GM19397 (cell line): ENCODE measurements around the gene HSPA1B.
"Not testable (repeated sequence)": the region's sequence is repeated elsewhere in the genome, so short reads cannot be mapped to it uniquely, and the experiment has no call there.

Experiments used
- ATAC-seq: cut with Tn5 transposase; IDR thresholded peaks from one replicate; pipeline ENCODE4 v1.9.1; 2021; ENCODE audit warnings: mild to moderate bottlenecking, moderate library complexity; ENCODE audit not compliant: unreplicated experiment

The HSPA1B gene

DNA sequence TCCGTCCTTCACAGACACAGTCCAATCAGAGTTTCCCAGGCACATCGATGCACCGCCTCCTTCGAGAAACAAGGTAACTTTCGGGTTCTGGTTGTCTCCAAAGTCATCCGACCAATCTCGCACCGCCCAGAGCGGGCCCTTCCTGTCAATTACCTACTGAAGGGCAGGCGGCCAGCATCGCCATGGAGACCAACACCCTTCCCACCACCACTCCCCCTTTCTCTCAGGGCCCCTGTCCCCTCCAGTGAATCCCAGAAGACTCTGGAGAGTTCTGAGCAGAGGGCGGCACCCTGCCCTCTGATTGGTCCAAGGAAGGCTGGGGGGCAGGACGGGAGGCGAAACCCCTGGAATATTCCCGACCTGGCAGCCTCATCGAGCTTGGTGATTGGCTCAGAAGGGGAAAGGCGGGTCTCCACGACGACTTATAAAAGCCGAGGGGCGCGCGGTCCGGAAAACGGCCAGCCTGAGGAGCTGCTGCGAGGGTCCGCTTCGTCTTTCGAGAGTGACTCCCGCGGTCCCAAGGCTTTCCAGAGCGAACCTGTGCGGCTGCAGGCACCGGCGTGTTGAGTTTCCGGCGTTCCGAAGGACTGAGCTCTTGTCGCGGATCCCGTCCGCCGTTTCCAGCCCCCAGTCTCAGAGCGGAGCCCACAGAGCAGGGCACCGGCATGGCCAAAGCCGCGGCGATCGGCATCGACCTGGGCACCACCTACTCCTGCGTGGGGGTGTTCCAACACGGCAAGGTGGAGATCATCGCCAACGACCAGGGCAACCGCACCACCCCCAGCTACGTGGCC lies at the start of gene HSPA1B:
Gene HSPA1B, plus strand, starts transcription at position 453 of the 794 bp plus-strand sequence. Its CDS starts 213 bp downstream, at position 666.
- peak; percentile 76 for ATAC-seq

DNA sequence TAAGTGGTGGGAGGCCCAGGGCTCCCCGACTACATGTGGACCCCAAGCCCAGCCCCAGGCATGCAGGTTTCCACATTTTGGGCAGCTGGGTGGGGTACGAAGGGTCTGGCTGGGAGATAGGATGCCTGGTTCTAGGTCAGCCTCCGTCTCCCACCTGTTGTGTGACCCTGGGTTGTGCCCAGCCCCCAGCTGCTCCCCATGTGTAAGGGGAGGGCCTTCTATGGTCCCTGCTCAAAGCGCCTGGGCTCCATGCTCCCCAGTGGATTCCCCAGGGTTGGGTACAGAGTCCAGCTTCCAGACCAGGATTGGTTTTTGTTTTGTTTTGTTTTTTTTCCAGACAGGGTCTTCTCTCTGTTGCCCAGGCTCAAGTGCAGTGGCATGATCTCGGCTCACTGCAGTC lies 49.3 kb upstream of the HSPA1B start:
- ATAC-seq = no peak

DNA sequence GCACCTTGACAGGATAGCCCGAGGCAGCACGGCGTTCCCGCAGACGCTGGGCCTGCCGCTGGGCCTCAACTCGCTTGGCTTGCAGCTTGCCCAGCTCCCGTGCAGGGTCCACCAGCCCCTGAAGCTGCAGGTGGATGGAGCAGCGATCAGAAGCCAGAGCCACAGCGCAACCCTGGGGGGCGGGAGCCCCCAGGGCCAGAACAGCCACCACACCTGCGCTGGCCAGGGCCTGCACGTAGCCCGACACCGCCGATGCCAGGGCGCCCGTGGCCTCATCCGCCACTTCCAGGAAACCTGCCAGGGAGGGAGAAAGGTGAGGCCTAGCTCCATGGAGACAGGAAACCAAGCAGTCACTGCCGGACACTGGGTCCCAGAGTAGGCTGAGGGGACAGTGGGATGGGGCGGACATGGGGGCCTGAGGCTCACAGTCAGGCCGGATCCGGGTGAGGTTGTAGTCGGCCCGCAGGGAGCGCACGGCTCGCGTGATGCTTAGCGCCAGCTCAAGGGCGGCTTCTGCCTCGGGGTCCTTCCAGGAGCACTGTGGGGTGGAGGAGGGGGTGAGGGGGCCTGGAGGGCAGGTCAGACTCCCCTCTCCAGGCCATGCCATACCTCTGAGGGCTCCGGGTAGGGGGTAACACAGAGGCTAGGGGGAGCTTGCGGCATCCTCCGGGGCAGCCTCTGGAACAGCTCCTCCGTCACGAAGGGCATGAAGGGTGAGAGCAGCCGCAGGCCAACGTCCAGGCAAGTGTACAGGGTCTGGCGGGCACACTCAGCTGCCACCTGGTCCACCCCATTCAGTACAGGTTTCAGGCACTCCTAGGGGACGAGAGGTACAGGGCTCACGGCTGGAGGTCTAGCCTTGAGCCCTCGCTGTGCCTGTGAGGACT lies 48.3 kb upstream of the HSPA1B start:
- ATAC-seq = no peak

DNA sequence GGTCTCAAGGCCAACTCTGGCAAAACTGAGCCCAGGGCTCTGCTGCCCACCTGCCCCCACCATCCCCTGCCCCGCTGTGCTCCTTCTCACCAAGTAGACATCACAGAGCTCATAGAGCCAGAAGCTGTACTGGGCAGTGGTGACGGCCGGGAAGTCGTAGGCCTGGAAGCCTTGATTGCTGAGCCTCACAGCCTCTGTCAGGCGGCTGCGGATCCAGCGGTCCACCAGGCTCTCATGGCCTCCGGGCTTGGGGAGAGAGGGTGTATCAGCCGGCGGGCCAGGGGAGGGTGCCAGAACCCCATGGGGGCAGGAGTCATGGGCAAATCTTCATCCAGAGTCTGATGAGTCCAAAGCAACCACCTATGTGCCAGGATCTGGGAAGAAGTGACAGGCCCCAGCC lies 47.6 kb upstream of the HSPA1B start:
- ATAC-seq = no peak

DNA sequence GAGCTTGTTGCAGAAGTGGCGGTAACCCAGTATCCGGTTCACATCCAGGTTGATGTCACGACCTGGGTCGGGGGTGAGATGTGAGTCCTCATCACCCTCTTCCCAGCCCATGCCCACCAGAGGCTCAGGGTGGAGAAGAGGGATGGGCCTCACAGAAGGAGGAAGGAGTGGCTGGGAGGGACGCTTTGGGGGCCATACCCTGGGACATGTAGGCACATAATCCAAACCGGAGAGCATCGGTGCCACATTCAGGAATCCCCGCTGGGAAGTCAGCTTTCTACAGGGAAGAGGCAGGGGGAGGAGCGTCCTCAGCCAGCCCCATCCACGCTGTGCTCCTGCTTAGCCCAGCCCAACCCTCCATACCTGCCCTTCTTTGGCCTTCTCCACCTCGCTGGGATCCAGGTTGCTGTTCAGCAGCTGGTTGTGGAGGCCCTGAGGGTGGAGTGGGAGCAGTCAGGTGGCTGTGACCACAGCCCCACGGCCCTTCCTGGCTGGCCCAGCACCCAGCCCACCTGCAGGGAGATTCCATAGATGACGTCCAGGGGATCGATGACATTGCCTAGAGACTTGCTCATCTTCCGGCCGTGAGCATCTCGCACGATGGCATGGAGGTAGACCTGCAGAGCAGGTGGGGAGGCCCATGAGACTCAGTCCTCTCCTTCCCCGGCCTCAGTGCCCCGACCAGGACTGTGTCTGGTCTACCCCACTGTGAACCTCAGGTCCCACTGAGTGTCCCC lies 46.9 kb upstream of the HSPA1B start:
- no peak for ATAC-seq

DNA sequence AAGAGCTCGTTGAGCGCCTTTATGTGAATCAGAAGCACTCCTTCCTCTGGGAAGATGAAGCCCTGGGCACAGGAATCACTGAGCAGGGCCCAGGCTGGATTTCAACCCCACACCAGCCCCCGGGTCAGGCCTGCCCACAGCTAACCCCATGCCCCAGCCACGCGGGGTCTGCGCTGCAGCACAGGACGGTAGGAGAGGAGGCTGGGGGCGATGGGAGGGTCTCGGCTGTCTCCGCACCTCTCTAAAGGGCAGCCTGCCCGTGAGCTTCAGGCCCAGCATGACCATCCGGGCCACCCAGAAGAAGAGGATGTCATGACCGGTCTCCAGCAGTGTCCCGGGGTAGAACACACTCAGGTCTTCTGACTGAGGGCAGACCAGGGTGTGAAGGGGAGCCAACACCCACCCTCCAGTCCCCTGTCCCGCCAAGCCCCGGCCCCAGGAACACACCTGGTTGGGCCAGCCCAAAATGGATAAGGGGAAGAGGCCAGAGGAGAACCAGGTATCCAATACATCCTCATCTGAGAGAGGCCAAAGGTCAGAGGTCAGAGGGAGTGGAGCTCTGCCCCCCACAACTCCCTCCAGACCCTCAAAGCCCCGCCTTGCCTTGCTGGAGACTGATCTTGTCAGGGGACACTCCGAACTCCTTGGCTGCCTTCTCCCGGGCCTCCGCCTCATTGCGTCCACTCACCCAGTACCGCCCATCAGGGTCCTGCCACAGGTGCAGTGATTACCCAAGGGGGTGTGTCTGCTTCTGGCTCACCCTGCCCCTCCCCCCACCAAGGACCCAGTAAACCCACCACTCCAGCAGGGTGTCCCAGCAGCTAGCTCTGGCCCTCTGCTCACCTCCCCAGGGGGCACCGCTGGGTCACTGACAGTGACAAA lies 46.1 kb upstream of the HSPA1B start:
- ATAC-seq = no peak

DNA sequence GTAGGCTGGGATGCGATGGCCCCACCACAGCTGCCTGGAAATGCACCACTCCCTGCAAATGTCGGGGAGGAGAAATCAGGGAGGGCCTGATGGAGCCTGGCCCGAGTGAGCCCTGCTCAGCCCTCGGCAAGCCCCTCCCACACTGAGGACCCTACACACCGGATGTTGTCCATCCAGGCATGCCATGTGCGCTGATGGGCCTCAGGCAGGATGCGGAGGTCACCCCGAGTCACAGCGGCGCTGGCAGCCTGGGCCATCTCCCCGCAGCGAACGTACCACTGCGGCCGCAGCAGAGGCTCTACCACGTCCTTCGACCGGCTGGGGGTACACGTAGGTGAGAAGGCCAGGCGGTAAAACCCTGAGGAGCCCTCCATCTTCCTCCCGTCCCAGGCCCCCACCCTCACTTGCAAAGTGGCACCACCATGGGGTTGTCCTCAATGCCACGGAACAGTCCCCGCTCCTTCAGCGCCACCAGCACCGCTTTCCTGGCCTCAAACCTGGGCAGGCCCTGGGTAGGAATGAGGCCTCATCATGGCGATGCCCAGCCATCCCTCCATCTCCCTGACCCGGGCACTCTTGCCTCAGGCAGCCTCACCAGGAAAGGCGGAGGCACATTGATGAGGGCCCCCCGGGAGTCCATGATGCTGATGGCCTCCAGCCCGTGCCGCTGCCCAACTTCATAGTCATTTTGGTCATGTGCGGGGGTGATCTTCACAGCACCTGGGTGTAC lies 45.2 kb upstream of the HSPA1B start:
- no peak for ATAC-seq

DNA sequence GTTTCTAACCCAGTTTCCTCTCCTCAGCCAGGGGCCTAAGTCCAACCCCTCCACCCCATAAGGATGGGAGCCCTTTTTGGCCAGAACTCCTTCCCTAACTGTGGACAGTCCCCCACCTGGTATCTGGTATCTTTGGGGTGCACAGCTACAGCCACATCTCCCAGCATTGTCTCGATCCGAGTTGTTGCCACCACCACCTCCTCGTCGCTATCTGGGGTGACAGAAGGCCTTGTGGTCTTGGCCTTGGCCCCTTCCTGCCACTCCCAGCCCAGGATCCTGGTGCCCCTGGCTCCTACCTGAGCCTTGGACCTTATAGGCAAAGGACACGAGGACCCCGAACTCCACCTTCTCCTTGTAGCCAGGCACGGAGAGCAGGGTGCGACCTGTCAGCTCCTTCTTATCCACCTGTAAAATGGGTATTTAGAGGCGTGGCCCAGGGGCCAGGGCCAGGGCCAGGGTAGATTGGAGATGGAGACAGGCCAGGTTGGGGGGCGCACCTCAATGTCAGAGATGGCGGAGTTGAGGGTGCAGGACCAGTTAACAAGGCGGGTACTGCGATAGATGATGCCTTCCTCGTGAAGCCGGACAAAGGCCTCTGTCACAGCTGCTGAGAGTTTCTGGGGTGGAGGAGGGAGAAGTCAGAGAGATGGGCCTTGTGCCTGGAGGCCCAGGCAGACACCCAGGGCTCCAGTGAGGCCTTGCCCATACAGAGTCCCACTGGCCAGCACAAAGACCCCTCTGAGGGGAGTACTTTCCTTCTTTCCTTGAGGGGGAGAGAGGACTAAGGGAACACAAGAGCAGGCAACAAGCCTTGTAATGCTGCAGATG lies 43.2 kb upstream of the HSPA1B start:
- no peak for ATAC-seq

DNA sequence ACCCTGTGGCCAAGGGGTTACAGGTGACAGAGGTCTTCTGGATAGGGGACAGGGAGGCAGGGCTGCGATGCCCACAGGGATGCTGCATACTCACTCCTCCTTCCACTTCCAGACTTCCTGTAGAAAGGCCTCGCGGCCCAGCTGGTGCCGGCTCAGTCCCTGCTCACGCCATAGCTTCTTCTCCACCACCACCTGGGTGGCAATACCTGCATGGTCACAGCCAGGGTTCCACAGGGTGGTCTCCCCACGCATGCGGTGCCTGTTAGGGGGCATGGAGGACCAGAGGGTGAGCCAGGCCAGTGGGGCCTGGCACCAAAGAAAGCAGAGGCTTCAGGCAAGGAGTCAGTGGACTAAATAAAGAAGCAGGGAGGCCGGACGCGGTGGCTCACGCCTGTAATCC lies 42.1 kb upstream of the HSPA1B start:
- no peak for ATAC-seq

DNA sequence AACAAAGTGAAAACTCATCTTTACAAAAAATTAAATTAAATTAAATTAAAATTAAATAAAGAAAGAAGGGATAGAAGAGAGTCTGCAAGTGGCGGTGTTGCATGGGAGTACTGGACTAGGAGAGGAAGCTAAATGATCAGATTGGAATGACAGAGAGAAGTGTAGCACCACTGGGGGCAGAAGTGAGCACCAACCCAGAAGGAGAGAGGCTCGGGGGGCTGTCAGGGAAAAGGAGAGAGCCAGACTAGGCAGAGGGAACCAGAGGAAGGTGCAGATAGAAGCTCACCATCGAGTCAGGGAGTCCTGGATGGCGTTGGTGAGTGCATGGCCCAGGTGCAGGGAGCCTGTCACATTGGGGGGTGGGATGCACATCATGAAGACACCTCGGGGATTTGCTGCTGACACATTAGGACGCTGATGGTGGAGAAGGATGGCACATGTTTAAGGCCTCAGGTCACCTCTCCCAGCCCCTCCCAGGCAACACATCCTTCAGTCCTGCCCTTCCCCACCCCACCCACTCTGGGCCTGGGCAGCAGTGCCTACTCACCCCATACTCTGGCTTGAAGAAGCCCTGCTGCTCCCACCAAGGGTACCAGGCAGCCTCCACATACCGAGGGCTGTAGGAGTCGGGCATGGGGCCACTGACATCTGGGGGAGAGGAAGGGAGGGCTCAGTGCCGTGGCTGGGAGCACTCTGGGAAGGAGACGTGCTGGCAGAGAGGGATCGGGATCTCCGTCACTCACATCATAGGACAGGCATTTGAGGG lies 36.0 kb upstream of the HSPA1B start:
- ATAC-seq = no peak

DNA sequence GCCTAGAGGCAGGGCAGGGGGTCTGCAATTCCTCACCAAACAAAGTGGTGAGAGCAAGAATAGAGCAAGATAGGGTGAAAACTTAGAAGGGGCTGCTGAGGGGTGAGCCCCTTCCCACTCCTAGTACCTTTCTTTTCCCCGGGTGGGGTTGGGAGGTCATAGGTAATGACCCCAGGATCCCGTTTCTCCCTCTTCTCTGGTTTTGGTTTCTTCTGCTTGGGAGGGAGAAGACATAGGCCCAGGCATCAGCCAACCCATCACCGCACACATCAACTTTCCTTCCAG lies 35.5 kb upstream of the HSPA1B start:
- no peak for ATAC-seq

DNA sequence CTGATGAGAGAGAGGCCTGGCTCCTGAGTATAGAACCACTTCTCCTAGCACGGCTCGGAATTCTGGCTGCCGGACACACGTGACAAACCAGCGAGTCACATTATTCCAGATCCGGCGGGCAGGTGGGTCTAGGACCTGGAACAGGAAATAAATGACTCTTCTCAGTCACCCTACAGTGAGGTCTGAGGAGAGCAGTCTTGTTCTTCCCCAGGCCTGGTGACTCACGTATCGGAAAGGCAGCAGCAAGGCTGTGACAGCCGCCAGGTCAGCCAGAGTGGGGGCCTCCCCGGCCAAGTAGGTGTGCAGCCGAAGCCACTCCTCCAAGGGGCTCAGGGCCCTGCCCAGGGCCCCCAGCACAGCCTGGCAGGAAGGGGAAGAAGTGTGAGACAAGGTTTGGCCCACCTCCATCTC lies 34.8 kb upstream of the HSPA1B start:
- no peak for ATAC-seq

DNA sequence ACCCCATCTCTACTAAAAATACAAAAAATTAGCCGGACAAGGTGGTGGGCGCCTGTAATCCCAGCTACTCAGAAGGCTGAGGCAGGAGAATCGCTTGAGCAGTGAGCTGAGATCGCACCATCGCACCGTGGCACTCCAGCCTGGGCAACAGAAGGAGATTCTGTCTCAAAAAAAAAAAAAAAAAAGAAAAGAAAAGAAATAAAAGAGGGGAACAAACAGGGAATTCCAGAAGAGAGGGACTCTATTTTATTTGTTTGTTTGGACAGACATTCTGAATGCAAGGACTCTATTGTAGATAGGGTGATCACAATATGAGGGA lies 33.7 kb upstream of the HSPA1B start:
- not testable (repeated sequence) for ATAC-seq

DNA sequence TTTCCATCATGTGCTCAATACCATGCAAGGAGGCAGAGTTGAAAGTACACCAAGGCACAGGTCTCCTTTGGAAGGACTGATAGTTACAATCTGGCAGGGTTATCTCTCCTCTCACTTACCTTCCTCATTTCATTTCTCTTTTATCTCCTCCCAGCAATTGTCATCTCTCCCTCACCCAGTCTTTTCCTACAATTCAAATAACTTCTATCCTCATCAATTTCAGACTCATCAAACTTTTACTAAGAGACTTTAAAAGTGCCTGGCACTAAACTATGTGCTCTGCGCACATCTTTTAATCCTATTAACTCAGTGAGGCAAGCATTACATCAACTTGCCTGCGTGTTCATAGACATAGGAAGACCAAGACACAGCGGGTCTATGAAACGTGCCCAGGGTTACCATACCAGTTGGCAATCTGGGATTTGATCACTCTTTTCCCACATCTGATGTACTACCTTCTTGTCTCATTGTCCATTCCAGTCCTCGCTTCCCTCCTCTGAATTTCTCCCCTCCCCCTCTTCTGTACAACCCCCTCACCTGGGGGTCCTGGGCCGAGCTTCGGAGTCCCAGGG lies 33.2 kb upstream of the HSPA1B start:
- no peak for ATAC-seq

DNA sequence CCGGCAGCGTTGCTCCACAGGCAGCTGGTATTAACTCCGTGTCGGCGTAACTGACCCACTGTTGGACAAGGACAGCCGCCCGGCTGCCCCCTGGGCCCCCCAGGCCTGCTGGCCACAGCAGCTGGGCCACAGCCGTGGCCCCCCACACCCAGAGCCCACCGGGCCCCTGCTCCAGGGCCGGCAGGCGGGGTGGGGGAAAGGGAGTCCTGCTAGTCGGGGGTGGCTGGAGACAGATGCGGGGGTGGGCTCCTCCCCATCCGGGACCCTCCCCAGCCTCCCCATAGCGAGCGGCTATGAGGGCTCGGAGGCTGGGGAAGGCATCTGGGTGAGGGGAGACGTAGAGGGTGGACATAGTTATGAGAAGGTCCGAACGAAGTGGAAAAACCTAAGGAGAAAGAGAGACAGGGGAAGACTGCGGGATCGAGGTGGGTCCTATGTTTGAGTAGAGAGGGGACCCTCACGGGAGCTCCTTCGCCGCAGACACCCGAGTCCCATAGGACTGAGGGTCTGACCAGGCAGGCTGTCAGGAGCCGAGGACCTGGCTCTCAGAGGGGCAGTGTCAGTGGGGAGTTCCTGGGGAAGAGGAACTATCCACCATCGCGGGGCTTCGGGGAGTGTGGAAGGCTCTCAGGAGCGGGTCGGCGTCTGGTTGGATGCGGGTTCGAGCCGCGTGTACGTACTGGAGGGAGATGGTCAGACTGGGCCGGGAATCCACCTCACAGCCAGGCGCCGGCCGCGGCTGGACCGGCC lies 32.5 kb upstream of the HSPA1B start:
- no peak for ATAC-seq

DNA sequence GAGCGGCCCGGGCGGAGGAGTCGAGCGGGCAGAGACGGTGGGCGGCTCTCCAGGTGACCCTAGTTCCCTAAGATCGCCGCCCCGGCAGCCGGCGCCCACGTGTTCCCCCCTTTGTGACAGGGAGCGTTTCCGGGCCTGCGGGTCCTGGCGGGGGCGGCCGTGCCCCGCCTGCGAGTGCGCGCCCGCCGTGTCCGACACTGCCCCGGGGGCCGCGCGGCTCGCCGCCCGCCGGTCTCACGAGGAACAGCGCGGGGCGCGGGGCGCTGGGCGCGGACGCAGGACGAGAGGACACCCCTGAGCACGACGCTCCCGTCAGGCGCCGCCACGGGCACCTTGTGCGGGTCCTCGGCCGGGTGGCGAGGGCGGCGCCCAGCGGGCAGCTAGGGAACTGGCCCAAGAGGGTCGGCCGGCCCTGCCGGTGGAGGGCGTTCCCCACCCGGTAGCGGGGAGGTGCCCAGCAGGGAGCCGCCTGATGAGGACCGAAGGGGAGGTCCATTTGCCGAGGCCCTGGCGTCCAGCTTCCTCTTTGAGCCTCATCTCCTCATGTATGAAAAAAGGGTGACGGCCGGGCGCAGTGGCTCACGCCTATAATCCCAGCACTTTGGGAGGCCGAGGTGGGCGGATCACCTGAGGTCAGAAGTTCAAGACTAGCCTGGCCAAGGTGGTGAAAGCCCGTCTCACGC lies 31.8 kb upstream of the HSPA1B start, which contains the start of gene VARS1:
Gene VARS1, minus strand, starts transcription at position 137 of the 683 bp plus-strand sequence. CDS start 535 bp downstream, outside the sequence.
- ATAC-seq = peak; percentile 87

DNA sequence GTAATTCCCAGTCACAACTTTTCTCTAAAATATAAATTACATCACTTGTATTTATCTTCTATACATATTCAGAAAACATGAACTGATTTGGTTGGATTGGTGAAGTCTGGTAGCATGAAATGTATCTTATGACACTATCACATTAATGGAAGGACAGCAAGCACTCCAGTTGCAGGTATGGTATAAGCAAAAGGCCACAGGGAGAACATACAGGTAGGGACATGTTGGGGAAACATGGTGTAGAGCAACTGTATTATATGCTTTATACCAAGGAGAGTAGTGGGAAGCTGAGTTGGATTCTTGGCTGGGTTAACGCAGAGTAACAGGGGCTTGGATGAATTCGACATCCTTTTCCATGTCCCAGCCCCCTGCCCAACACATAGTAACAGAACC lies 30.5 kb upstream of the HSPA1B start:
- no peak for ATAC-seq
